SK-N-SH treated with all-trans-retinoic acid at 6 μM for 48 hours (cell line): ENCODE data around the gene PKP4.

Experiments used
- CSDC2 ChIP-seq: fragments of 250-450 bp; sonication (Bioruptor Pico); IDR thresholded peaks from 2 replicates; pipeline ENCODE4 v1.5.0; 2020; ENCODE audit warnings: mild to moderate bottlenecking, moderate library complexity
- ESRRG ChIP-seq: fragments of 250-450 bp; sonication (Bioruptor Pico); IDR thresholded peaks from 2 replicates; pipeline ENCODE4 v1.6.1; 2021; ENCODE audit warnings: mild to moderate bottlenecking
- RARB ChIP-seq: fragments of 250-450 bp; sonication (Bioruptor Pico); IDR thresholded peaks from 2 replicates; pipeline ENCODE4 v1.8.0; 2021; ENCODE audit warnings: mild to moderate bottlenecking, moderate library complexity
- ZNF565 ChIP-seq: fragments of 450-650 bp; formaldehyde crosslinking; conservative IDR thresholded peaks from 2 replicates; pipeline ENCODE4 v1.5.0; 2020; ENCODE audit warnings: low read depth, mild to moderate bottlenecking, moderate library complexity
- ZNF8 ChIP-seq: fragments of 450-650 bp; formaldehyde crosslinking; IDR thresholded peaks from 2 replicates; pipeline ENCODE4 v1.5.0; 2020; ENCODE audit warnings: mild to moderate bottlenecking, moderate library complexity
- TF ChIP-seq, protein P1 (sequence below): fragments of 250-450 bp; sonication (Bioruptor Pico); IDR thresholded peaks from 2 replicates; pipeline ENCODE4 v1.5.1; 2020; ENCODE audit warnings: low read depth, mild to moderate bottlenecking, moderate library complexity

DNA sequence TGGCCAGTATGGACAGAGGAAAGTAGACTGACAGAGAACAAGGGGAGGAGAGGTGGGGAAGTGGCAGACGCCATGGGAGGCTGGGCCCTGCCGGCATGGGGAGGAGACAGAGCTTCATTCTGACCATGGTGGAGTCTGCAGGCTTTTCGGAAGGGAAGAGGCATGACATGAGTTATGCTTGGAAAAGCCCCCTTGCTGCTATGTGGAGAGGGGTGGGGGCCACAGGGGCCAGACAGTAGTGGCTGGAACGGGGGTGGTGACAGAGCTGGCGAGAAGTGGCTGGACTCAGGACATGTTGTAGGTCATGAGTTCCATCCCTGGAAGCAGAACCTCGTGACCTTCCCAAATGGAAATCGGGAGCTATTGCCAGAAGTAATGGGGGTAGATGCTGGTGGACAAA, 271.7 kb downstream of the PKP4 start:
- TF ChIP-seq ZNF565 (CRISPR knock-in tag), result no peak
- TF ChIP-seq, protein P1, sequence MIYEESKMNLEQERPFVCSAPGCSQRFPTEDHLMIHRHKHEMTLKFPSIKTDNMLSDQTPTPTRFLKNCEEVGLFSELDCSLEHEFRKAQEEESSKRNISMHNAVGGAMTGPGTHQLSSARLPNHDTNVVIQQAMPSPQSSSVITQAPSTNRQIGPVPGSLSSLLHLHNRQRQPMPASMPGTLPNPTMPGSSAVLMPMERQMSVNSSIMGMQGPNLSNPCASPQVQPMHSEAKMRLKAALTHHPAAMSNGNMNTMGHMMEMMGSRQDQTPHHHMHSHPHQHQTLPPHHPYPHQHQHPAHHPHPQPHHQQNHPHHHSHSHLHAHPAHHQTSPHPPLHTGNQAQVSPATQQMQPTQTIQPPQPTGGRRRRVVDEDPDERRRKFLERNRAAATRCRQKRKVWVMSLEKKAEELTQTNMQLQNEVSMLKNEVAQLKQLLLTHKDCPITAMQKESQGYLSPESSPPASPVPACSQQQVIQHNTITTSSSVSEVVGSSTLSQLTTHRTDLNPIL, result no peak
- no peak for TF ChIP-seq CSDC2 (CRISPR knock-in tag)
- no peak for TF ChIP-seq ZNF8
- no peak for TF ChIP-seq RARB (CRISPR knock-in tag)
- TF ChIP-seq ESRRG (CRISPR knock-in tag), result no peak
